K562 (cell line): ENCODE measurements around the gene C18orf32. TPM values are rescaled to one million over a fixed set of nuclear protein-coding genes. Genes with fewer than 3 reads are reported as not detected.
A peak's percentile ranks its signal among the peaks of the same experiment; 100 is the strongest.

Experiments used
- BCOR ChIP-seq: fragments of 450-650 bp; IDR thresholded peaks from 2 replicates; pipeline ENCODE4 v1.6.1; 2016
- BRF2 ChIP-seq: IDR thresholded peaks from 3 replicates; pipeline ENCODE4 v1.6.1; 2011; ENCODE audit warnings: borderline replicate concordance, mild to moderate bottlenecking; ENCODE audit not compliant: insufficient read length, insufficient read depth
- C11orf30 ChIP-seq: fragments of 450-650 bp; IDR thresholded peaks from 2 replicates; pipeline ENCODE4 v1.6.1; 2016; ENCODE audit warnings: low read depth, mild to moderate bottlenecking
- CTBP1 ChIP-seq: fragments of 450-650 bp; IDR thresholded peaks from 2 replicates; pipeline ENCODE4 v1.6.1; 2016; ENCODE audit warnings: borderline replicate concordance
- DPF2 ChIP-seq: fragments of 450-650 bp; IDR thresholded peaks from 2 replicates; pipeline ENCODE4 v1.6.1; 2016
- ELK1 ChIP-seq: sonication (generic); formaldehyde crosslinking; IDR thresholded peaks from 2 replicates; pipeline ENCODE4 v1.8.1; 2022; ENCODE audit warnings: missing genetic modification reagents
- MAFF ChIP-seq: IDR thresholded peaks from 2 replicates; pipeline ENCODE4 v1.6.1; 2012; ENCODE audit warnings: low read length, improper control_type of control experiment
- MGA ChIP-seq: fragments of 450-650 bp; IDR thresholded peaks from 2 replicates; pipeline ENCODE4 v1.6.1; 2016; ENCODE audit warnings: mild to moderate bottlenecking, moderate library complexity
- RCOR1 ChIP-seq, 2 experiments: IDR thresholded peaks; 2 replicates each; pipeline ENCODE4 v1.6.1; 2012; ENCODE audit warnings: low read depth in 2 of 2, low read length in 2 of 2, borderline replicate concordance in 1 of 2, improper control_type of control experiment in 1 of 2
- SOX6 ChIP-seq: fragments of 450-650 bp; IDR thresholded peaks from 2 replicates; pipeline ENCODE4 v1.6.1; 2014; ENCODE audit warnings: mild to moderate bottlenecking
- TAF15 ChIP-seq: fragments of 200-400 bp; formaldehyde crosslinking; IDR thresholded peaks from 2 replicates; pipeline ENCODE4 v1.6.1; 2017; ENCODE audit warnings: mild to moderate bottlenecking, low read depth, low read length, moderate library complexity
- TFAM ChIP-seq: fragments of 250-450 bp; sonication (Bioruptor Pico); conservative IDR thresholded peaks from 2 replicates; pipeline ENCODE4 v1.5.0; 2021; ENCODE audit warnings: mild to moderate bottlenecking, moderate library complexity
- ZEB2 ChIP-seq: fragments of 450-650 bp; IDR thresholded peaks from 2 replicates; pipeline ENCODE4 v1.6.1; 2016
- ZNF561 ChIP-seq: fragments of 450-650 bp; formaldehyde crosslinking; conservative IDR thresholded peaks from 2 replicates; pipeline ENCODE4 v1.4.0; 2020; ENCODE audit warnings: mild to moderate bottlenecking, moderate library complexity
- ZNF764 ChIP-seq: fragments of 250-450 bp; sonication (Bioruptor Pico); IDR thresholded peaks from 2 replicates; pipeline ENCODE4 v1.4.0; 2020; ENCODE audit warnings: low read depth, mild to moderate bottlenecking, moderate library complexity
- ZNF780A ChIP-seq: fragments of 250-450 bp; sonication (Bioruptor Pico); IDR thresholded peaks from 2 replicates; pipeline ENCODE4 v1.5.0; 2021; ENCODE audit warnings: mild to moderate bottlenecking
- polyA plus RNA-seq, 8 experiments: library from polyadenylated mRNA; depleted of rRNA in 4 of 8; stranded (reverse) in 5 of 8; unstranded in 3 of 8; fragments of >200 nt; fragmentation: Nextera tagmentation in 2 of 8; fragmentation: Illumina TruSeq in 1 of 8; extraction: Ambion mirVana in 2 of 8; extraction: Trizol in 1 of 8; gene quantifications; 2 replicates each; pipeline versions ENCODE4 v1.2.1 to v1.2.3, GENCODE V29; 2011 to 2014; ENCODE audit warnings: inconsistent platforms in 1 of 8, missing spikeins in 1 of 8
- total RNA-seq, 7 experiments: library from RNA; depleted of rRNA in 6 of 7; stranded (reverse); fragments of >200 nt in 6 of 7; fragmentation: Illumina TruSeq in 2 of 7; extraction: Trizol in 2 of 7; gene quantifications; 2 replicates each; pipeline versions ENCODE4 v1.2.1 to v1.2.3, GENCODE V29; 2011 to 2021; ENCODE audit warnings: low replicate concordance in 1 of 7

Gene C18orf32
- total and polyA plus RNA-seq, 9 of the 15 experiments (the other 6 are each of a cell fraction or from before 2014, with no cell fraction given): 8.5 to 35.0 (median 20.4) TPM

- TF ChIP-seq SOX6 (peak; percentile 76), MAFF (peak; percentile 76; the same call in 1 of the 2 replicates), TAF15 (no peak), C11orf30 (peak; percentile 92), RCOR1 (IDR thresholded peaks at IDR 0.05; ENCODE audit: borderline replicate concordance in 1 of 2, low read depth in 2 of 2, low read length in 2 of 2) (peak in 1 of 2 experiments; percentile 80; a peak in 2 of 4 replicates), BRF2 (no peak), CTBP1 (peak; percentile 83), ZEB2 (peak; percentile 51; the same call in 1 of the 2 replicates), DPF2 (peak; percentile 73), ELK1 (CRISPR knock-in tag) (no peak), BCOR (0 out of 2 replicates have a peak, but pooled peaks have one; percentile 23), MGA (no peak), ZNF764 (CRISPR knock-in tag) (no peak), TFAM (no peak), ZNF561 (CRISPR knock-in tag) (no peak), ZNF780A (CRISPR knock-in tag) (no peak)
Observed at GRCh38 chr18:49479381-49480137, 7.5 kb downstream of the C18orf32 start (continued).
